Mucosa of rectum (tissue), 2 donors: ENCODE measurements around the gene ENPP7.
"Not testable (repeated sequence)": the region's sequence is repeated elsewhere in the genome, so short reads cannot be mapped to it uniquely, and the experiment has no call there.

Source experiments
- H3K27ac ChIP-seq, 2 donors: one replicate each; pipeline ENCODE4 v1.7.0; 2013; ENCODE audit warnings: inconsistent platforms in 2 of 2, low read depth in 2 of 2, low read length in 2 of 2
- H3K27me3 ChIP-seq, 2 donors: one replicate each; pipeline ENCODE4 v1.7.0; 2013; ENCODE audit warnings: low read length in 2 of 2; ENCODE audit not compliant: control insufficient read depth in 2 of 2, insufficient read depth in 2 of 2
- H3K36me3 ChIP-seq, 2 donors: one replicate each; pipeline ENCODE4 v1.7.0; 2013; ENCODE audit warnings: low read length in 2 of 2; ENCODE audit not compliant: control insufficient read depth in 2 of 2, insufficient read depth in 2 of 2
- H3K4me1 ChIP-seq, 2 donors: one replicate each; pipeline ENCODE4 v1.7.0; 2013; ENCODE audit warnings: low read length in 2 of 2, mild to moderate bottlenecking in 1 of 2; ENCODE audit not compliant: control insufficient read depth in 2 of 2, insufficient read depth in 2 of 2
- H3K4me3 ChIP-seq, 2 donors: one replicate each; pipeline ENCODE4 v1.7.0; 2013; ENCODE audit warnings: low read length in 2 of 2
- H3K9ac ChIP-seq, 2 donors: one replicate each; pipeline ENCODE4 v1.7.0; 2013; ENCODE audit warnings: low read length in 2 of 2, low read depth in 1 of 2, mild to moderate bottlenecking in 1 of 2
- H3K9me3 ChIP-seq, 2 donors: one replicate each; pipeline ENCODE4 v1.7.0; 2013; ENCODE audit warnings: low read length in 2 of 2; ENCODE audit not compliant: control insufficient read depth in 2 of 2
- donor health status: healthy.
- donor health status: Normal muscosa, but diverticular disease.

ENPP7 gene

DNA sequence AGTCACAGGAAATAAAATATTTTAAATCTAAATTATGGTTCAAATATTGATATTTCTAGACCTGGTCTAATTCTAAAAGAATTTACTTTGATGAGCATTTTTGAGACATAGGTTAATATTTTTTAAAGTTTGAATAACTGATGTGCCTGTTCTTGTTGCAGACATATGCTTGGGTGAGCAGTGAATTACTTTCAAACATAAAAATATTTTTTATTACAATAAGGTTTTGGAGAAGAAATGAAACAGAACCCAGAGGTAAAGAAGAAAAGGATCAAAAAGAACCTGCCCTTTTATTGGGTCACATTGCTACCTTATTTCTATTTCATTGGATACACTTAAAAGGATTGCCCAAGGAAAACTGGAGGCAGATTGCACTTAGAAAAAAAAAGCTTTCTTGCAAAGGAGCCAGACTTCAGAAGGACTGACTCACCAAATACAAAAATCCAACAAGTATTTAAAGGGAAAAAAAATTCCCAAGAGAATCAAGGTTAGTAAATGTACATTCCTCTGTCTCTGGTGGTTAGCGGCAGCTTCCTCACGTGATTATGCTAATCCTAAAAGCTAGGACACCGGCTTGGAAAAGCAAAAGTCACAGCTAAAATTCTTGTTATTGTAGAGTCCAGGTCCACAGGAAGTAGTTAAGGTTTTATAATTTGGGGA lies 18.5 kb downstream of the ENPP7 start:
- Histone ChIP-seq H3K27me3 (peaks cover 34 to 41% of the 10 kb centered on the region in 2 donors), H3K9ac (no peak overlapping the region), H3K4me3 (no peak overlapping the region), H3K4me1 (no peaks in the 10 kb centered on the region), H3K27ac (no peak overlapping the region), H3K9me3 (no peaks in the 10 kb centered on the region), H3K36me3 (no peaks in the 10 kb centered on the region)

DNA sequence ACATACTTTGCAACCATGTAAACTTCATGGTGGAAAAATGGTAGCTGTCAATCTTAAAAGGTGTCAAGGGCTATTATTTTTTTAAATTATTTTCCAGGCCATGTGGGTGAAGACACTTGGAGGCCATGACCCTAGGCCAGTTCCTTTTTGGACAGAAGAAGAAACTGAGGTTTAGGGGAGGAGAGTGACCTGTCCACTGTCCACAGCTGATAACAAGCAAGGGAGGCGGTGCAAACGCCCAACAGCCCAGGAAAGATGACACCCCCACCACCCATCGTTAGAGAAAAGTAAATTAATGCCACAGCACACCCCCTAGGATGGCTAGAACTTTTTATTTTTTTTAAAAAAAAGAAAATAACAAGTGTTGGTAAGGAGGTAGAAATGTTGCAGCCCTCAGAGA lies 19.2 kb downstream of the ENPP7 start:
- no peak overlapping the region for H3K27ac ChIP-seq
- no peaks in the 10 kb centered on the region for H3K9me3 ChIP-seq
- no peaks in the 10 kb centered on the region for H3K4me1 ChIP-seq
- H3K27me3 ChIP-seq, result peaks cover 34 to 41% of the 10 kb centered on the region in 2 donors
- H3K36me3 ChIP-seq, result no peaks in the 10 kb centered on the region
- no peak overlapping the region for H3K9ac ChIP-seq
- H3K4me3 ChIP-seq, result no peak overlapping the region

DNA sequence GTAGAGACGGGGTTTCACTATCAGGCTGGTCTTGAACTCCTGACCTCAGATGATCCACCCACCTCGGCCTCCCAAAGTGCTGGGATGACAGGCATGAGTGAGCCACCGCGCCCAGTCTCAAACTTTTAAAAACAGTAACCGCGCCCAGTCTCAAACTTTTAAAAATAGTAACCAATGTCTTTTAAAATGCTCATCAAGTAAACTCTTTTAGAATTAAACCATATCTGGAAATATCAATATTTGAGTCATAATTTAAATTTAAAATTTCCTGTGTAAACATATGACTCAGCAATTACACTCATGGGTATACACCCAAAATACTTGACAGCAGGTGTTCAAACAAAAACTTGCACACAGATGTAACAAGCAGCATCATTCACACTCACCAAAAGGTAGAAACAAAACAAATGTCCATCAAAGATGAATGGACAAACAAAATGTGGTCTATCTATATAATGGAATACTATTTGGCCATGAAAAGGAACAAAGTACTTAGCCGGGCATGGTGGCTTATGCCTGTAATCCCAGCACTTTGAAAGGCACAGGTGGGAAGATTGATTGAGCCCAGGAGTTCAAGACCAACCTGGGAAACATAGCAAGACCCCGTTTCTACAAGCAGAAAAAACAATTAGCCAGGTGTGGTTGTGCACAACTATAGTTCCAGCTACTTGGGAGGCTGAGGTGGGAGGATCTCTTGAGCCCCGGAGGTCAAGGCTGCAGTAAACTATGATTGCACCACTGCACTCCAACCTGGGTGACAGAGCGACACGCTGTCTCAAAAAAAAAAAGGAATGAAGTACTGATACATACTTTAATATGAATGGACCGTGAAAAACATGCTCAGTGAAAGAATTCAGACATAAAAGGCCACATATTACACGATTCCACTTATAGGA lies 20.2 kb downstream of the ENPP7 start:
- no peak overlapping the region for H3K9ac ChIP-seq
- H3K4me1 ChIP-seq, result no peaks in the 10 kb centered on the region
- peaks cover 34 to 36% of the 10 kb centered on the region in 2 donors for H3K27me3 ChIP-seq
- H3K9me3 ChIP-seq, result no peaks in the 10 kb centered on the region
- H3K36me3 ChIP-seq, result no peaks in the 10 kb centered on the region
- H3K4me3 ChIP-seq, result no peak overlapping the region
- no peak overlapping the region for H3K27ac ChIP-seq

DNA sequence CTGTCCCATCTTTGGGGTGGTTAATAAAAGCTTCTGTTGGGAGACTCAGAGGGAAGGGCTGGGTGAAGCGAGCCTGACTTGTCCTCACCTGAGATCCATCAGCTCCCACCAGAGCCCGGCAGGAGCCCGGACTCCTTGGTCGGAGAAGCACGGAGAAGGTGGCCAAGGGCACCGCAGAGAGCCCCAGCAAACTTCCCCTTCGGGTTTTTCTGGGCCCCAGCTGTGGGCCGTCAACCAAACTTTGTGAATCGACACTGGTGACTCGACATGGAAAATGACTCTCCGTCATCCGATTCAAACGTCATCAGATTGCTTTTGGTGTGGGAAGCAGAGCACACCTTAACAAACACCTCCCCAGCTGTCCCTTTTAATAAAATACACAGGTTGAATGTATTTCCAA lies 21.4 kb downstream of the ENPP7 start:
- Histone ChIP-seq H3K36me3 (no peaks in the 10 kb centered on the region), H3K9me3 (no peaks in the 10 kb centered on the region), H3K4me1 (no peaks in the 10 kb centered on the region), H3K27ac (no peak overlapping the region), H3K9ac (no peak overlapping the region), H3K27me3 (peaks cover 26 to 30% of the 10 kb centered on the region in 2 donors), H3K4me3 (no peak overlapping the region)

DNA sequence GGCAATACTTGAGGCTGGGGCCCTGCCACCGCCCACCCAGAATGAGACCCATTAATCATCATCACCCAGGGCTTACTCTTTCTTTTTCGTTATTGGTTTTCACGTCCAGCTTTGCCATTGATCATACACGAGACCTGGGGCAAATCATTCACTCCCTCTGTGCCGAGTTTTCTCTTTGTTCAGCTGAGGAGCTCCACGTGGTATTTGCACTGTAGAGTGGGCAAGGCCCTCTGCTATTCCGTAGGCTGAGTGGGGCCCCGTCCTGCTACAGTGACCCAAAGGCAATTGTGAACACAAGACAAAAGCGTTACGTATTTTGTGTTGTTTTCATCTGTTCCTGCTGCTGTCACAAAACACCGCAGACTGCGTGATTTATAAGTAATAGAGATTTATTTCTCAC lies 23.6 kb downstream of the ENPP7 start:
- no peaks in the 10 kb centered on the region for H3K36me3 ChIP-seq
- H3K27me3 ChIP-seq, result peaks cover 16 to 17% of the 10 kb centered on the region in 2 donors
- no peak overlapping the region for H3K27ac ChIP-seq
- no peaks in the 10 kb centered on the region for H3K9me3 ChIP-seq
- H3K4me3 ChIP-seq, result no peak overlapping the region
- no peak overlapping the region for H3K9ac ChIP-seq
- H3K4me1 ChIP-seq, result no peaks in the 10 kb centered on the region

DNA sequence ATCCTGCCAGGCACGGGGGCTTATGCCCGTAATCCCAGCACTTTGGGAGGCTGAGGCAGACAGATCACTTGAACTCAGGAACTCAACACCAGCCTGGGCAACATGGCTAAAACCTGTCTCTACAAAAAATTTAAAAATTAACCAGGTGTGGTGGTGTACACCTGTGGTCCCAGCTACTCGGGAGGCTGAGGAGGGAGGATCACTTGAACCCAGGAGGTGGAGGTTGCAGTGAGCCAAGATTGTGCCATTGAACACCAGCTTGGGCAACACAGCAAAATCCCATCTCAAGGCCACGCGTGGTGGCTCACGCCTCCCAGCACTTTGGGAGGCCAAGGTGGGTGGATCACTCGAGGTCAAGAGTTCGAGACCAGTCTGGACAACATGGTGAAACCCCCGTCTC lies 24.2 kb downstream of the ENPP7 start:
- not testable (repeated sequence) for H3K4me1 ChIP-seq, H3K36me3 ChIP-seq, H3K4me3 ChIP-seq, H3K9ac ChIP-seq, H3K9me3 ChIP-seq, H3K27ac ChIP-seq
- H3K27me3 ChIP-seq, result peaks cover 11 to 13% of the 10 kb centered on the region in 2 donors

DNA sequence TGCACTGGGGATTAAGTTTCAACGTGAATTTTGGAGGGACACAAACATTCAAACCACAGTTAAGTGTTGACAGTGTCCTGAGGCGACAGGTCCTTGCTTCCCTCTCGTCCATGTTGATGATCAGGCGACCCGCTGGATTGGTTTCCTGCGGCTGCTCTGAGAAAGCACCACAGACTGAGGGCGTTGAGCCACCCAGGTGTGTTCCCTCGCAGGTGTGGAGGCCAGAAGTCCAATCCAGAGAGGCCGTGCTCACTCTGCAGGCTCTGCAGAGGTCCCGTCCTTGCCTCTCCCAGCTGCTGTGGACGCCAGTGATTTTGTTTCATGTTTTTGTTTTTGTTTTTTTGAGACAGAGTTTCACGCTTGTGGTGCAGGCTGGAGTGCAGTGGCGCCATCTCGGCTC lies 24.8 kb downstream of the ENPP7 start:
- no peak overlapping the region for H3K9ac ChIP-seq
- H3K27ac ChIP-seq, result no peak overlapping the region
- no peaks in the 10 kb centered on the region for H3K4me1 ChIP-seq
- H3K4me3 ChIP-seq, result no peak overlapping the region
- H3K36me3 ChIP-seq, result no peaks in the 10 kb centered on the region
- peaks cover 8 to 13% of the 10 kb centered on the region in 2 donors for H3K27me3 ChIP-seq
- no peaks in the 10 kb centered on the region for H3K9me3 ChIP-seq

DNA sequence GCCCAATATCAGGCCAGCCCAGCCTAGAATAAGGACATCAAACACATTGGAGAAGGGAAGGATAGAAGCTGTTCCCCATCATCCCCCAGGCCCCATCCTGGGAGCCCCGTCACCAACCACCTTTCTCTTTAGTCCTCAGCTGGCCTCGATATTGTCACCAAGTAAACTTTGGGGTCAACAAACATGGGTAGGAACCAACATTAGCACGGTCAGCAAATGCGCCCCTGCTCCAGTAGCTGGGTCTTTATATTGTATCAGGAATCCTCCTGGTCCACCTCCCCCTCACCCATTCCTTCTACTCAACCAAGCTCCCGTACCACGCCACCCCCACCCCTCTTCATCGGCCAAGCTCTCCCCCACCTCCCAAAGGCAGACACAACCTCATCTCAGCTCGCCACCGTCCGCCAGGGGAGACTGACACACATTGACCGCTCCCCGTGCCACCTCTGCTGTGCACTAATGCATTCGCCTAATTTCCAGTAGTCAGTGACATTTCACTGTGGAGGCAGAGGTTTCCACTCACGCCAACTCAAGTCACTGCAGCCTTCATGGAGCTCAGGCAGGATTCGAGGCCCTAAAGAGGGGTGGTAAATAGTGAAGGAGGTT lies 26.5 kb downstream of the ENPP7 start:
- H3K27ac ChIP-seq, result no peak overlapping the region
- H3K9me3 ChIP-seq, result no peaks in the 10 kb centered on the region
- peaks cover 2 to 3% of the 10 kb centered on the region in 2 donors for H3K27me3 ChIP-seq
- H3K9ac ChIP-seq, result no peak overlapping the region
- H3K4me3 ChIP-seq, result no peak overlapping the region
- no peaks in the 10 kb centered on the region for H3K36me3 ChIP-seq
- H3K4me1 ChIP-seq, result no peaks in the 10 kb centered on the region

DNA sequence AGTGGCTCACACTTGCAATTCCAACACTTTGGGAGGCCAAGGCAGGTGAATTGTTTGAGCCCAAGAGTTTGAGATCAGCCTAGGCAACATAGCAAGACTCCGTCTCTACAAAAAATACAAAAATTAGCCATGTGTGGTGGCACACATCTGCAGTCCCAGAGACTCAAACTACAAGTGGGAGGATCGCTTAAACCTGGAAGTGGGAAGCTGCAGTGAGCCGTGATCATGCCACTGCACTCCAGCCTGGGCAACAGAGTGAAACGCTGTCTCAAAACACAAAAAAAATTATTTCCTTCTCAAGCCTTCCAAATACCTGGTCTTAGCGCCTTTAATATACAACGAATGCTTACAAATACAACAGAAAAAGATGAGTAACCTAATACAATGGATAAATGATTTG lies 27.5 kb downstream of the ENPP7 start:
- Histone ChIP-seq H3K4me1 (no peaks in the 10 kb centered on the region), H3K9me3 (no peaks in the 10 kb centered on the region), H3K4me3 (no peak overlapping the region), H3K27me3 (peaks cover under 1 to 3% of the 10 kb centered on the region in 2 donors), H3K36me3 (no peaks in the 10 kb centered on the region), H3K27ac (no peak overlapping the region), H3K9ac (no peak overlapping the region)
